K562 (cell line): Measurements from ENCODE around the gene DDX46. TPM values are rescaled to one million over a fixed set of nuclear protein-coding genes. Genes with fewer than 3 reads are reported as not detected.

Experiments
- CHD4 ChIP-seq: fragments of 200-600 bp; sonication (generic); IDR thresholded peaks from 3 replicates; pipeline ENCODE4 v1.6.1; 2012; ENCODE audit warnings: low read depth, mild to moderate bottlenecking, mixed read lengths, low read length, inconsistent platforms; ENCODE audit not compliant: insufficient read depth, insufficient replicate concordance, poor library complexity, severe bottlenecking
- ILF3 ChIP-seq: fragments of 450-650 bp; IDR thresholded peaks from 2 replicates; pipeline ENCODE4 v1.6.1; 2018; ENCODE audit warnings: antibody characterized with exemption, mild to moderate bottlenecking, moderate library complexity, borderline replicate concordance
- MXI1 ChIP-seq: IDR thresholded peaks from 2 replicates; pipeline ENCODE4 v1.6.1; 2011; ENCODE audit warnings: low read depth, mild to moderate bottlenecking, improper control_type of control experiment, low read length
- PRMT5 ChIP-seq: sonication (generic); formaldehyde crosslinking; IDR thresholded peaks from 2 replicates; pipeline ENCODE4 v1.5.0; 2020; ENCODE audit warnings: missing genetic modification reagents
- RBM15 ChIP-seq: fragments of 200-400 bp; formaldehyde crosslinking; IDR thresholded peaks from 2 replicates; pipeline ENCODE4 v1.6.1; 2018; ENCODE audit warnings: mild to moderate bottlenecking, low read length, moderate library complexity; ENCODE audit not compliant: insufficient read depth
- SREBF1 ChIP-seq: fragments of 150-350 bp; IDR thresholded peaks from 2 replicates; pipeline ENCODE4 v1.6.1; 2014; ENCODE audit warnings: antibody characterized with exemption, low read depth, low read length, borderline replicate concordance
- TFAM ChIP-seq: fragments of 250-450 bp; sonication (Bioruptor Pico); conservative IDR thresholded peaks from 2 replicates; pipeline ENCODE4 v1.5.0; 2021; ENCODE audit warnings: mild to moderate bottlenecking, moderate library complexity
- TSC22D4 ChIP-seq: fragments of 450-650 bp; IDR thresholded peaks from 2 replicates; pipeline ENCODE4 v1.6.1; 2016; ENCODE audit warnings: missing genetic modification characterization, missing biosample characterization, control low read depth
- ZC3H11A ChIP-seq: IDR thresholded peaks from 2 replicates; pipeline ENCODE4 v1.6.1; 2012; ENCODE audit warnings: low read depth, low read length, improper control_type of control experiment
- ZKSCAN8 ChIP-seq: fragments of 200-800 bp; sonication (Bioruptor generic); IDR thresholded peaks from 2 replicates; pipeline ENCODE4 v1.6.1; 2016; ENCODE audit warnings: missing genetic modification characterization, missing compliant biosample characterization
- ZNF354B ChIP-seq: fragments of 250-450 bp; sonication (Bioruptor Pico); IDR thresholded peaks from 2 replicates; pipeline ENCODE4 v1.4.0; 2020
- ZNF445 ChIP-seq: fragments of 250-450 bp; sonication (Bioruptor Pico); IDR thresholded peaks from 2 replicates; pipeline ENCODE4 v1.4.0; 2020; ENCODE audit warnings: low read depth, mild to moderate bottlenecking, moderate library complexity
- polyA plus RNA-seq, 8 experiments: library from polyadenylated mRNA; depleted of rRNA in 4 of 8; stranded (reverse) in 5 of 8; unstranded in 3 of 8; fragments of >200 nt; fragmentation: Nextera tagmentation in 2 of 8; fragmentation: Illumina TruSeq in 1 of 8; extraction: Ambion mirVana in 2 of 8; extraction: Trizol in 1 of 8; gene quantifications; 2 replicates each; pipeline versions ENCODE4 v1.2.1 to v1.2.3, GENCODE V29; 2011 to 2014; ENCODE audit warnings: inconsistent platforms in 1 of 8, missing spikeins in 1 of 8
- total RNA-seq, 7 experiments: library from RNA; depleted of rRNA in 6 of 7; stranded (reverse); fragments of >200 nt in 6 of 7; fragmentation: Illumina TruSeq in 2 of 7; extraction: Trizol in 2 of 7; gene quantifications; 2 replicates each; pipeline versions ENCODE4 v1.2.1 to v1.2.3, GENCODE V29; 2011 to 2021; ENCODE audit warnings: low replicate concordance in 1 of 7
- TF ChIP-seq, protein P1 (sequence below): fragments of 450-650 bp; conservative IDR thresholded peaks from 2 replicates; pipeline ENCODE4 v1.6.1; 2016; ENCODE audit warnings: missing genetic modification characterization, low read depth, mild to moderate bottlenecking, control low read depth, missing compliant biosample characterization

Gene DDX46
- total and polyA plus RNA-seq, 9 of the 15 experiments (the other 6 are each of a cell fraction or from before 2014, with no cell fraction given) = 26.2 to 99.0 (median 76.4) TPM

DNA sequence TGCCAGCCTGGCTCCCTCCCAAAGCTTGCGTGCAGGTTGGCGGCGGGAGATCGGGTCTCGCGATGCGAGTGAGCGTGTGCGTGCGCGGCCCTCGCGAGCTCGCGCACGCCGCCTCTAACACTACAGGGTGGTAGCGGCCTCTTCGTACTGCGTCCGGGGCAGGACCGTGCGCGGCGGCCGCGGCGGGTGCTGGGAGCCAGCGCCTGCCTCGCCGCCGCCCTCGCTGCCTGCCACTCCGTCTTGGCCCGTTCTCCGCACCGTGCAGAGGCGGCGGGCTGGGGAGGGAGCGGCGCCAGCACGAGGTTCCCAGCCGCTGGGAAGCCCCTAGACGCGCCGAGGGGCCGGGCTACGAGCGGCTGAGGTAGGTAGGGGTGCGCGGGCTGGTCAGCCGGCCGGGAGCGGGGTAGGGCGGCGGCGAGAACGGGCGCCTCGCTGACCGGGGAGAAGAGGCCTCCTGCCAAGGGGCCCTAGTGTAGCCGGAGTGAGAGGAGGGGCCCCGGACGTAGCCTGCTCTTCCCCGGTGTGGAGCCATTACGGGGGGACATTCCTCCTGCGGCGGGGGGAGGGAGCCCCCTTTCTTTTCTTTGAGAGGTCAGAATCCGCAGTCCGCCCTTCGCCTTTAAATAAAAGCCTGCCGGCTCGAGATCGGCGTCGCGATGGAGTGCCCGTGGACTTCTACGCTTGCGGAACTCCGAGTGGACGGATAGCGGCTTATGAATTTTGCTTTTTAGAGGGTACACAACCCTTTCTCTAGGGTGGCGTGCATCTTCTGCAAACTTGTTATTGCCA, 87.5 kb downstream of the DDX46 start, which contains the start of gene C5orf24 (continued):
- no peak for TF ChIP-seq CHD4
- no peak for TF ChIP-seq ZNF354B (CRISPR knock-in tag)
- TF ChIP-seq SREBF1 = no peak
- TF ChIP-seq PRMT5 = no peak
- no peak for TF ChIP-seq TFAM
- no peak; the same call in 1 of the 2 replicates for TF ChIP-seq MXI1
- no peak for TF ChIP-seq RBM15
- no peak for TF ChIP-seq ZNF445 (CRISPR knock-in tag)
- TF ChIP-seq ZC3H11A = no peak
- TF ChIP-seq TSC22D4 = no peak
- no peak for TF ChIP-seq ZKSCAN8
- TF ChIP-seq ILF3 = peak; percentile 97; the same call in 1 of the 2 replicates
- TF ChIP-seq, protein P1, sequence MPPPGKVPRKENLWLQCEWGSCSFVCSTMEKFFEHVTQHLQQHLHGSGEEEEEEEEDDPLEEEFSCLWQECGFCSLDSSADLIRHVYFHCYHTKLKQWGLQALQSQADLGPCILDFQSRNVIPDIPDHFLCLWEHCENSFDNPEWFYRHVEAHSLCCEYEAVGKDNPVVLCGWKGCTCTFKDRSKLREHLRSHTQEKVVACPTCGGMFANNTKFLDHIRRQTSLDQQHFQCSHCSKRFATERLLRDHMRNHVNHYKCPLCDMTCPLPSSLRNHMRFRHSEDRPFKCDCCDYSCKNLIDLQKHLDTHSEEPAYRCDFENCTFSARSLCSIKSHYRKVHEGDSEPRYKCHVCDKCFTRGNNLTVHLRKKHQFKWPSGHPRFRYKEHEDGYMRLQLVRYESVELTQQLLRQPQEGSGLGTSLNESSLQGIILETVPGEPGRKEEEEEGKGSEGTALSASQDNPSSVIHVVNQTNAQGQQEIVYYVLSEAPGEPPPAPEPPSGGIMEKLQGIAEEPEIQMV (tag) = no peak
